ENCODE data around the gene CACNA2D3. TPM values are rescaled to one million over a fixed set of nuclear protein-coding genes. Genes with fewer than 3 reads are reported as not detected.

Gene CACNA2D3
- total RNA-seq, 4 donors from 2014 or later = 0.83 to 5.0 (median 2.5) TPM

- Histone ChIP-seq H3K4me1 (no peaks in the 10 kb centered on the region), H3K27ac (no peak overlapping the region), H3K36me3 (no peaks in the 10 kb centered on the region), H3K27me3 (no peaks in the 10 kb centered on the region), H3K9me3 (no peaks in the 10 kb centered on the region), H3K4me3 (no peak overlapping the region)
- DNase-seq = no peak
- intact Hi-C loops (cut with DNase I; ENCODE audit: low total_unique reads) = no loop called here
- TF ChIP-seq, protein P1, sequence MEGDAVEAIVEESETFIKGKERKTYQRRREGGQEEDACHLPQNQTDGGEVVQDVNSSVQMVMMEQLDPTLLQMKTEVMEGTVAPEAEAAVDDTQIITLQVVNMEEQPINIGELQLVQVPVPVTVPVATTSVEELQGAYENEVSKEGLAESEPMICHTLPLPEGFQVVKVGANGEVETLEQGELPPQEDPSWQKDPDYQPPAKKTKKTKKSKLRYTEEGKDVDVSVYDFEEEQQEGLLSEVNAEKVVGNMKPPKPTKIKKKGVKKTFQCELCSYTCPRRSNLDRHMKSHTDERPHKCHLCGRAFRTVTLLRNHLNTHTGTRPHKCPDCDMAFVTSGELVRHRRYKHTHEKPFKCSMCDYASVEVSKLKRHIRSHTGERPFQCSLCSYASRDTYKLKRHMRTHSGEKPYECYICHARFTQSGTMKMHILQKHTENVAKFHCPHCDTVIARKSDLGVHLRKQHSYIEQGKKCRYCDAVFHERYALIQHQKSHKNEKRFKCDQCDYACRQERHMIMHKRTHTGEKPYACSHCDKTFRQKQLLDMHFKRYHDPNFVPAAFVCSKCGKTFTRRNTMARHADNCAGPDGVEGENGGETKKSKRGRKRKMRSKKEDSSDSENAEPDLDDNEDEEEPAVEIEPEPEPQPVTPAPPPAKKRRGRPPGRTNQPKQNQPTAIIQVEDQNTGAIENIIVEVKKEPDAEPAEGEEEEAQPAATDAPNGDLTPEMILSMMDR (IDR thresholded peaks at IDR 0.05) = no peak
- no peak for TF ChIP-seq POLR2A (IDR thresholded peaks at IDR 0.05)
These were observed 409.4 kb downstream of the CACNA2D3 start for GRCh38 chr3:54531741-54532140.

DNA sequence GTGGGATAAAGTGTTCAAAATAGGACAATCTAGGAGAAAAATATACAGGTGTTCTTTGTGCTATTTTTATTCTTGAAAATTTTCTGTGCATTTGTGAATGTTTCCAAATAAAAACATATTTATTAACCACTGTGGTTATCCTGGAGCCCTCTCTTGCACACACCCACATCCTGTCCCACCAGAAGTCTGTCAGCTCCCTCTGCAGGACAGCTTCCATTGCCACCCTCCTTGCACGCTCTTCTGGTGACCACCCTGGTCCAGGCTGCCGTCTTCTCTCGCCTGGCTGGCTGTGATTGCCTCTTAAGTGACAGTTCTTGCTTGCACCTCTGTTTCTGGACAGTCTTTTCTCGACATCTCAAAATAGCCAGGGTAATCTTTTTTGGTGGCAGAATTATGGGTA, 411.5 kb downstream of the CACNA2D3 start:
- H3K27me3 ChIP-seq = no peaks in the 10 kb centered on the region
- no peak overlapping the region for H3K27ac ChIP-seq
- TF ChIP-seq POLR2A (IDR thresholded peaks at IDR 0.05) = no peak
- TF ChIP-seq, protein P1 (IDR thresholded peaks at IDR 0.05) = no peak
- H3K9me3 ChIP-seq = no peaks in the 10 kb centered on the region
- no peaks in the 10 kb centered on the region for H3K4me1 ChIP-seq
- H3K4me3 ChIP-seq = no peak overlapping the region
- H3K36me3 ChIP-seq = no peaks in the 10 kb centered on the region
- intact Hi-C loops (cut with DNase I; ENCODE audit: low total_unique reads) = no loop called here
- DNase-seq = no peak

DNA sequence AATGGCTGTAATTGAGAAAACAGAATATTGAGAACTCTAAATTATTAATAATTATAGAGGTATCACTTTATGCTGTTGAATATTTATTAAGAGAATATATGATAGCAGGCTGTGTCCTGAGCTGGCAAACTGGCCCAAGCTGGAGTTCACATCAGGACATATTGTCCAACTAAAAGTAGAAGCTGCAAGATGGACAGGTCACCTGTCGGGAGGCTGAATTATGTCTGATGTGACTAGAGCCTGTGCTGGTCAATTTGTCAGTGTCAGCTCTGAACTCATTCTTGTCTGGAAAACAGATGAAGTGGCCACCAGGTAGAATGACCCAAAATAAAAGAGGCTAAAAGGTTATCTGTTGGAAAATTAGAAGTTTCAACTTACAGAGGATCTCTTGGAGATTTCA, 413.3 kb downstream of the CACNA2D3 start:
- Histone ChIP-seq H3K9me3 (no peaks in the 10 kb centered on the region), H3K4me3 (no peak overlapping the region), H3K27me3 (no peaks in the 10 kb centered on the region), H3K36me3 (no peaks in the 10 kb centered on the region), H3K4me1 (no peaks in the 10 kb centered on the region), H3K27ac (no peak overlapping the region)
- TF ChIP-seq POLR2A (IDR thresholded peaks at IDR 0.05) = no peak
- TF ChIP-seq, protein P1 (IDR thresholded peaks at IDR 0.05) = no peak
- DNase-seq = no peak
- intact Hi-C loops (cut with DNase I; ENCODE audit: low total_unique reads) = no loop called here

- H3K27me3 ChIP-seq = no peaks in the 10 kb centered on the region
- DNase-seq = no peak
- H3K4me3 ChIP-seq = no peak overlapping the region
- H3K27ac ChIP-seq = no peak overlapping the region
- TF ChIP-seq POLR2A (IDR thresholded peaks at IDR 0.05) = no peak
- TF ChIP-seq, protein P1 (IDR thresholded peaks at IDR 0.05) = no peak
- intact Hi-C loops (cut with DNase I; ENCODE audit: low total_unique reads) = no loop called here
- H3K4me1 ChIP-seq = no peaks in the 10 kb centered on the region
- no peaks in the 10 kb centered on the region for H3K9me3 ChIP-seq
- H3K36me3 ChIP-seq = no peaks in the 10 kb centered on the region
These were observed 414.1 kb downstream of the CACNA2D3 start for GRCh38 chr3:54536450-54536849.

- no peaks in the 10 kb centered on the region for H3K4me1 ChIP-seq
- no peak for DNase-seq
- no peak overlapping the region for H3K4me3 ChIP-seq
- no peaks in the 10 kb centered on the region for H3K27me3 ChIP-seq
- H3K36me3 ChIP-seq = no peaks in the 10 kb centered on the region
- TF ChIP-seq, protein P1 (IDR thresholded peaks at IDR 0.05) = no peak
- TF ChIP-seq POLR2A (IDR thresholded peaks at IDR 0.05) = no peak
- no peak overlapping the region for H3K27ac ChIP-seq
- intact Hi-C loops (cut with DNase I; ENCODE audit: low total_unique reads) = no loop called here
- no peaks in the 10 kb centered on the region for H3K9me3 ChIP-seq
These were observed 415.2 kb downstream of the CACNA2D3 start for GRCh38 chr3:54537506-54537905.

Data from uterus (tissue), 4 donors.